ENCODE measurements around the gene TRIM38. TPM values are rescaled to one million over a fixed set of nuclear protein-coding genes. Genes with fewer than 3 reads are reported as not detected.

TRIM38 gene
- total and polyA plus RNA-seq, 9 donors: 3.8 to 10.3 (median 6.4) TPM

GRCh38 chr6:26032340-26033084, 69.9 kb downstream of the TRIM38 start:
- WGBS, 3 donors: 0 to 1% (median 0%) methylated on average over 19 of the region's 19 CpGs
- intact Hi-C loops (cut with DNase I): no loop called here
- peak in 1 of 5 donors; percentile 26 for DNase-seq

GRCh38 chr6:26033085-26033940, 70.7 kb downstream of the TRIM38 start:
- Histone ChIP-seq H3K4me3 (peak overlapping the region; percentile 58), H3K9me3 (no peaks in the 10 kb centered on the region), H3K4me1 (ENCODE audit: insufficient read depth) (peaks cover 3% of the 10 kb centered on the region), H3K27me3 (no peaks in the 10 kb centered on the region), H3K36me3 (no peaks in the 10 kb centered on the region), H3K27ac (peak overlapping the region in 1 of 2 donors; percentile 80)
- TF ChIP-seq POLR2A (IDR thresholded peaks at IDR 0.05) (peak; percentile 80), EP300 (IDR thresholded peaks at IDR 0.05) (peak; percentile 65), CTCF (IDR thresholded peaks at IDR 0.05) (no peak)
- 0 to 1% (median 0%) methylated on average over 47 of the region's 47 CpGs for WGBS, 3 donors
- DNase-seq: peak; percentile 56 to 74 (median 74)
- intact Hi-C loops (cut with DNase I): no loop called here

More at GRCh38 chr6:26032340-26033084, 69.9 kb downstream of the TRIM38 start:
- no peaks in the 10 kb centered on the region for H3K27me3 ChIP-seq
- TF ChIP-seq CTCF (IDR thresholded peaks at IDR 0.05) (no peak), POLR2A (IDR thresholded peaks at IDR 0.05) (no peak), EP300 (IDR thresholded peaks at IDR 0.05) (no peak)
- H3K4me1 ChIP-seq (ENCODE audit: insufficient read depth): peaks cover 3% of the 10 kb centered on the region
- H3K36me3 ChIP-seq: no peaks in the 10 kb centered on the region
- H3K9me3 ChIP-seq: no peaks in the 10 kb centered on the region
- H3K4me3 ChIP-seq: peak overlapping the region; percentile 58
- H3K27ac ChIP-seq: peak overlapping the region in 1 of 2 donors; percentile 80

- Histone ChIP-seq H3K27me3 (no peaks in the 10 kb centered on the region), H3K36me3 (no peaks in the 10 kb centered on the region), H3K4me3 (peak overlapping the region; percentile 58), H3K27ac (peak overlapping the region in 1 of 2 donors; percentile 80), H3K9me3 (no peaks in the 10 kb centered on the region), H3K4me1 (ENCODE audit: insufficient read depth) (peaks cover 3% of the 10 kb centered on the region)
- DNase-seq: peak in 4 of 5 donors; percentile 49 to 71 (median 62)
- WGBS, 3 donors: 3 to 4% (median 3%) methylated on average over 19 of the region's 19 CpGs
- TF ChIP-seq EP300 (IDR thresholded peaks at IDR 0.05) (no peak), POLR2A (IDR thresholded peaks at IDR 0.05) (no peak), CTCF (IDR thresholded peaks at IDR 0.05) (no peak)
- intact Hi-C loops (cut with DNase I): no loop called here
Observed at GRCh38 chr6:26033941-26034354, 71.3 kb downstream of the TRIM38 start.

- 93 to 98% (median 94%) methylated on average over 2 of the region's 2 CpGs for WGBS, 3 donors
- no peak overlapping the region for H3K27ac ChIP-seq
- TF ChIP-seq POLR2A (IDR thresholded peaks at IDR 0.05) (no peak), EP300 (IDR thresholded peaks at IDR 0.05) (no peak), CTCF (IDR thresholded peaks at IDR 0.05) (no peak)
Observed at GRCh38 chr6:26034905-26035304, 72.3 kb downstream of the TRIM38 start.

More at GRCh38 chr6:26034905-26035304, 72.3 kb downstream of the TRIM38 start:
- H3K36me3 ChIP-seq: no peaks in the 10 kb centered on the region
- intact Hi-C loops (cut with DNase I): no loop called here
- no peaks in the 10 kb centered on the region for H3K9me3 ChIP-seq
- H3K4me1 ChIP-seq (ENCODE audit: insufficient read depth): peaks cover 3% of the 10 kb centered on the region
- H3K27me3 ChIP-seq: no peaks in the 10 kb centered on the region
- no peak for DNase-seq
- H3K4me3 ChIP-seq: no peak overlapping the region
